GM19395 (cell line): ENCODE measurements around the gene PTGES2.
A peak's percentile ranks its signal among the peaks of the same experiment; 100 is the strongest.

Source experiments
- ATAC-seq: cut with Tn5 transposase; IDR thresholded peaks from one replicate; pipeline ENCODE4 v1.9.1; 2021; ENCODE audit warnings: mild to moderate bottlenecking, moderate library complexity; ENCODE audit not compliant: unreplicated experiment

The PTGES2 gene

GRCh38 chr9:128106181-128106939 lies 21.2 kb downstream of the PTGES2 start:
- ATAC-seq = no peak

GRCh38 chr9:128105538-128106175 lies 21.9 kb downstream of the PTGES2 start:
- no peak for ATAC-seq

- no peak for ATAC-seq
Measured at GRCh38 chr9:128104171-128104618, 23.3 kb downstream of the PTGES2 start.

- ATAC-seq = no peak
Measured at GRCh38 chr9:128103589-128103962, 24.0 kb downstream of the PTGES2 start.

GRCh38 chr9:128102861-128103588 lies 24.5 kb downstream of the PTGES2 start:
- ATAC-seq = no peak

- no peak for ATAC-seq
Measured at GRCh38 chr9:128102196-128102595, 25.3 kb downstream of the PTGES2 start.

- no peak for ATAC-seq
Measured at GRCh38 chr9:128101690-128102089, 25.8 kb downstream of the PTGES2 start.

GRCh38 chr9:128101231-128101661 lies 26.3 kb downstream of the PTGES2 start:
- no peak for ATAC-seq

- no peak for ATAC-seq
Measured at GRCh38 chr9:128100581-128100980, 26.9 kb downstream of the PTGES2 start.

GRCh38 chr9:128099932-128100491 lies 27.5 kb downstream of the PTGES2 start:
- ATAC-seq = no peak

GRCh38 chr9:128099231-128099931 lies 28.1 kb downstream of the PTGES2 start:
- ATAC-seq = no peak

- no peak for ATAC-seq
Measured at GRCh38 chr9:128098297-128099230, 29.0 kb downstream of the PTGES2 start.

GRCh38 chr9:128097543-128098296 lies 29.8 kb downstream of the PTGES2 start:
- ATAC-seq = no peak

- no peak for ATAC-seq
Measured at GRCh38 chr9:128096616-128097536, 30.7 kb downstream of the PTGES2 start.

- ATAC-seq = no peak
Measured at GRCh38 chr9:128094950-128095544, 32.5 kb downstream of the PTGES2 start.

- ATAC-seq = peak; percentile 91
Measured at GRCh38 chr9:128094166-128094949, 33.2 kb downstream of the PTGES2 start.

GRCh38 chr9:128093011-128093410 lies 34.5 kb downstream of the PTGES2 start:
- no peak for ATAC-seq
